SKM-1 (cell line): Measurements from ENCODE around the gene ASB10.

Experiments used
- DNase-seq: peaks from one replicate; lab custom pipeline; 2025; ENCODE audit not compliant: unreplicated experiment; lab: John Stamatoyannopoulos, UW

ASB10 gene

DNA sequence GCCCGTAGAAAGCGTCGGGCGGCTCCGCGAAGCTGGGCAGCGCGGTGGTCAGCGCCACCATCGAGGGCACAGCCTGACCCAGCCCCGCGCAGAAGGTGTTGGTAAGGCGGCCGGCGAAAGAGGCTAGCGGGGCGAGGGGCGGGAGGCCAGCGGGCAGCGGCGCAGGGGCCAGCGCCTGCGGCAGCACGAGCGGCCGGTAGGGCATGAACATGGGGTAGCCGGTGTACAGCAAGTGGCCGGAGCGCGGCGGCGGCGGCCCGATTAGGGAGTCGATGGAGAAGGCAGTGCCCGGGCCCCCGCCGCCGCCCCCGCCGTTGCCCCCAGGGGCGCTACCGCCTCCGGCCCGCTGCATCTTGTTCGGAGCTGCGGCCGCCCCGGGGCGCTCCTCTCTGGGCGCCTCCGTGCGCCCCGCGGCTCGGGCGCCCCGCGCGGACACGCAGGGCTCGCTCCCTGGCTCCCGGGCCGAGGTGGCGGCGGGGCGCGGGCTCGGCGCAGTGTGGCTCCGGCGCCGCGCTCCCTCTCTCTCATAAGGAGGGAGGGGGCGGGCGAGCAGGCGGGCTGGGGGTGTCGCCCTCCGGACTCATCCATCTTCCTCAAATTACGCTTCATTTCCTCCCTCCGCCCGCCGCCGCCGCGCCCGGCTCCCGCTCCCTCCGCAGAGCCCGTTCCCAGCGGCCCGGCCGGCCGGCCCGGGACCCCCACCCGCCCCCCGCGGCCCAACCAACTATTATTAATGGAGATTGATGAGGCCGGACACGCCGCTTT lies 19.7 kb downstream of the ASB10 start, which contains the start of gene GBX1:
TSS of gene GBX1 (minus strand) at position 498 of the 765 bp plus-strand sequence. CDS start at position 352, 146 bp downstream.
- DNase-seq, result no peak

DNA sequence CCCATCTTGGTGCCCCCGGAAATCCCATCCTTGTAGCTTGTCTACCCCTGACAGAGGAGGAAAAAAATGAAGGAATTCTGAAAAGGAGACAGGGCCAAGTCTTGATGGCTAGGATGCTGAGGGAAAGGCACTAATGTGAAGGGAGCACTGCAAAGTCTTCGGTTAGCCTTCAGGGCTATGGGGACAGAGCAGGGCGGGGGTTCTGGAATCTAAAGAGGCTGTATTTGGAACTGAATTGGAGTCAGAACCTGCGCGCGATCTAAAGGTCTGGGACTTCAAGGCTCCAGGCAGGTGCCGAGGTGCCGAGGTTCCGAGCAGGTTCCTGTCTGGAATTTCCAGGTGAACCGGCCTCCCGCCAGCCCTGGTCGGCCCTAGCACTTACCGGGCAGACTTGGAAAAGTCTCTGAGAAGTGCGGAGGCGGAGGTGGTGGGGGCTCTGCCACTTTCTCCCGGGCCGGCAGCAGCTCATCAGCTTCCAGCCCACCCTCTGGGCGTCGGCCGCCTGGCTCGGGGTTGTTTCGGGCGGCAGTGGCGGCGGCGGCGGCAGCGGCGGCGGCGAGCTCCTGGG lies 20.3 kb downstream of the ASB10 start:
- DNase-seq, result no peak

DNA sequence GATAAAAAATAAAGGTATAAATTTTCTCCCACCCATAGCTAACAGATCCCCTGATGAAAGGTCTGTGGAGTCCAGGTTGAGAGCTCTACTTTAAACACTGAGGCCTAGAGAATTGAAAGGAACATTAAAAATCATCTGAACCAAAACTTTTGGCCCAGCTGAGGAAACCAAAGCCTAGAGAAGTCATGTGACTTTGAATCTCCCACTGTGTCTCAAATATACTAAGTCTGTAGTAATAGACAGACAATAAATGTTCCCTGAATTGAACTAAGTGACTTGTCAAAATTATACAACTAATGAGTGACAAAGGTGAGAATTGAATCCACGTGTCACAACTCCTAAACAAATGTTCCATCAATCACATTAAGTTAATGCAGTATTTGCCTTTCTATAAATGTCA lies 25.3 kb downstream of the ASB10 start:
- no peak for DNase-seq

DNA sequence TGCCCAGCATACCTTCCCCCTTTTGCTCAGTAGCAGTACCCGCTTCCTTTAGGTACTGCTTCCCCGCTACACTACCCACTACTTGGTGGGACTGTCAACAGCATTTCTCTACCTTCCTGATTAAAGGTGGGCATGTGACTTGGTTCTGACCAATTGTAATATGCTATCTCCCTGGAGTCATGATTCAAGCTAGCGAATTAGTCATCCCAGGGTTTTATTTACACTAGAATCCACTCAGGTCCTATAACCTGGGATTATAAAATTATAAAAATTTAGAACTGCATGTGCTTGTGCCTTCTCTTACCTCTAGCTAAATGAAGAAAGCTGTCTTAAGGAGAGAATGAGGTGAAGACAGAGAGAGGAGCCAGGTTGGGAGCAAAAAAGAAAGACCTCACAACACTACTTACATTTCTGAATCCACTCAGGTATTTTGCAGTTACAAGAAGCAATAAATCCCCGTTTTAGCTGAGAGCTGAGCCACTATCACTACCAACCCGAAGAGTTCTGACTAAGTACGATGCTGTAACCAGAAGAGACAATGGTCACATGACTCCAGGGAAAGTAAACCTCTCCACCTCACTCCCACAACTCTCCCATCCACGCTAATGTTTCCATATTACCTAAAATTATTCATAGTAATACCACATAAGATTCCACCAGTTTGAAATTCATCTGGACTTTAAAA lies 29.3 kb downstream of the ASB10 start:
- DNase-seq, result no peak

DNA sequence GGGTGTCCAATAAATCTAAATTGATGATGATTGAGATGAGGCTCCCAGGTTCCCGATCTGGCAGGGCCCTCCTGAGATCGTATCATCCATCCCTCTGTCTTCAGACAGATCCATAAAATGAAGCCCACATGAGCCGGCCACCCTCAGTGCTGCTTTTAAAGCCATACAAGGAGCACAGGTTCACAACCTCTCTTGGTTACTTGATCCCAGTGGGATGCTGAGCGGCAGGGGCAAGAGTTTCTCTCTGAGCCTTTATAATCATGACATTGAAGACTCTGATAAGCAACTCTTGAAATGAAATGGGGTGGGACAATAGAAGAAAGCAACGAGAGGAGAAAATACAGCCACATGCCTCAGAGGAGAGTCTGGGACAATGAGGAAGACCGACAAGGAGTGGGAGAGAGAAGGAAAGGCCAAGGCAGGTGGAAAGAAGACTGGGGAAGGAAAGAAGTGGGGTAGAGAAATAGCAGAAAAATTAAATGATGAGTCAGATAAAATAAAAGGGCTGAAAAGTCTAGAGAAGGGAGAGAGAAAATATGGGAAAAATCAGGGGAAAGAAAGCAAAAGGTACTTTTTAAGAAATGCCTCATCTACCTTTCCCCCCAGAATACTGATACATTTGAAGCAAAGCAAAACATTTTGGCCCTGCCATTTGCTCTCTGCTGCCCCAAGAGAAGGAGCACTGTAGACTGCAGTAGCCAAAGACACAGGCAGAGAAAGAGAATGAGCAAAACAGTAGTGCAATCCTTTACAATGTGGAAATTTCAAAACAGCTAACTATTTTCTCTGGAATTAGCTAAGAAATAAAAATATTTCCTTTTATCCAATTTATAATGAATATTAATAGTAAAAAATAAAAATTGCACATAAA lies 34.2 kb downstream of the ASB10 start:
- no peak for DNase-seq

DNA sequence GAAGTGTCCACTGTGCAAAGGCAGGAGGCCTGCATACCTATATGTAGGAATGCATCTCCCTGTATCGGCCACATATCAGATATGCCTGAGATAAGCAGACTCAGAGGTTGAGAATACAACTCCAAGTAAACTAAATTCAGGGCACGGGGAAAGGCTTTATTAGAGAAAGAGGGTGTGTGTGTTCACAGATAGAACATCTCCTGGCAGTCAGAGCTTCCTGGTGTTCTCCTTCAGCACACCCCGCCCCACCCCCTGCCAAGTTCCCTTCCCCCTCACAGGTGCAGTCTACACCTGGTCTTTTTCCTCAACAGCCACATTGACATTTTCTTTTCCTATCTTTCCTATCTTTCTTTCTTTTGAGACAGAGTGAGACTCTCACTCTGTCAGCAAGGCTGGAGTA lies 36.7 kb downstream of the ASB10 start:
- DNase-seq, result no peak

DNA sequence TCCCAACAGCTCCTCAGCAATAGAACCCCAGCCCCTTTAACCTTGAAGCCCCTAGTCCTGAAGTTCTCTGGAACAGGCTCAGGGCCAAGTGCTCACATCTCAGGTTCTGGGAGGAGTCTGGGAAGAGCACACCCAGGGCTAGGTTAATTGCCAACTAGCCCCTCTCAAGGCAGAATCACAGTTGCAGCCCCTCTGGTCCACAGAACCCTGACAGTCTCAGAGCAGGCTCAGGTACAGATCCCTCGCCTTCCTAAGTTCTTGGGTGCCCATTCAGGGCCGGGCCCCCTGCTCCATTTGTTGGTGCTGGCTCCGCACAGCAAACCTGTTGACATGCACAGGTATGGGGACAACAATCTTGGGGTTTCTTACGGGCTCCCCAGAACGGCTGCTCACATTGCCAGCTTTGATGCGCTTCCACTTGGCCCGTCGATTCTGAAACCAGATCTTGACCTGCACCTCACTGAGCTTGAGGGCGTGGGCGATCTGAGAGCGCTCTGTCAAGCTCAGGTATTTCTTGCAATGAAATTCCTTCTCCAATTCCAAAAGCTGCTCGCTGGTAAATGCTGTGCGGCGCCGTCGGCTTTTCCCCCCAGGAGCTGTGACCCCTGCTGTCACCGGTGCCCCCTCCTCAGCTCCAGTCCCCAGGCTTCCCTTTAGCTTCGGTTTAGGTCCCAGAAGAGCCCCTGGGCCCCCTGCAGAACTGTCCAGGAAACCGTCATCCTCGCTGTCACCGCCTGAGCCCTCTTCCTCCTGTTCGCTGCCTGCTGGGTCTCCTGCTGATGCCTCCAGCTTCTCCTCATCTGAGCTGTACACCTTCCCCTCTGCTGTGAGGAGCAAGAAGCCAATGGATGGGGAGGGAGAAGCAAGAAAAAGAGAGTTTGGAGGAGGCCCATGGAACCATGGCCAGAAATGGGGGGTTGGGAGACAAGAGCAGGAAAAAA lies 38.5 kb downstream of the ASB10 start:
- no peak for DNase-seq

DNA sequence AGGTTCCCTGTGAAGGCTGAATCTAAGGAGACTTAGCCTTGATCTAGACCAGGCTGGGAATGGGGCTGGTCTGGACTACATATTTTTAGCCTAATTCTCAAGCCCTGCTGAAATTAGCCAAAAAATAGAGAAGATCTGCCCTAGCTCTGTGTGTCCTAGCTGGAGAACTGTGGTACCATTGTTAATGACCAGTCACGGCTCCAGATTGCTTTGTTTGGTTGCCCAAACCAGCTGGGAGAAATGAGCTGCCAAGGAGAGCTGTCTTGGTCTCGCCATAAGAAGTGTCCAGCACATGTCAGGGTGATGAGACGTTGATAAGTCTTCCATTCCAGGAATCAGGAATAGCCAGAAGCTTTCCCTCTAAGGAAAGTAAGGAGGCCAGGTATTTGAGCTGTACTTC lies 40.3 kb downstream of the ASB10 start:
- no peak for DNase-seq

DNA sequence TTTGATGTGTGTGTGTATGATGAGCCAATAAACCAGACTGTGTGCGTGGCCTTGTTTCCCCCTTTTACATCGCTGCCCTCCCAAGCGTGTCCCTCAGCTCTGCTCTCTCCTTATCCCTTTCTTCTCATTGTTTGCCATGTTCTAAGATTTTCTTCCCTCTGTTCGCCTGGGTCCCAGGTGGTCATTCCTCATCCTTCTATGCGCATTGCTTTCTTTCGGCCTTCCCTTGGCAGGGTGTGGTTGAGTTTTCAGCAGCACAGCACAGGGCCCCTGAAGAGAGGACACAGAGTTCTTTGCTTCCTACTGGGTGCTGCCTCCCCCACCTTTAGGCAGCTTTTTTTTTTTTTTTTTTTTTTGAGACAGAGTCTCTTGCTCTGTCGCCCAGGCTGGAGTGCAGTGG lies 42.7 kb downstream of the ASB10 start:
- DNase-seq, result no peak

DNA sequence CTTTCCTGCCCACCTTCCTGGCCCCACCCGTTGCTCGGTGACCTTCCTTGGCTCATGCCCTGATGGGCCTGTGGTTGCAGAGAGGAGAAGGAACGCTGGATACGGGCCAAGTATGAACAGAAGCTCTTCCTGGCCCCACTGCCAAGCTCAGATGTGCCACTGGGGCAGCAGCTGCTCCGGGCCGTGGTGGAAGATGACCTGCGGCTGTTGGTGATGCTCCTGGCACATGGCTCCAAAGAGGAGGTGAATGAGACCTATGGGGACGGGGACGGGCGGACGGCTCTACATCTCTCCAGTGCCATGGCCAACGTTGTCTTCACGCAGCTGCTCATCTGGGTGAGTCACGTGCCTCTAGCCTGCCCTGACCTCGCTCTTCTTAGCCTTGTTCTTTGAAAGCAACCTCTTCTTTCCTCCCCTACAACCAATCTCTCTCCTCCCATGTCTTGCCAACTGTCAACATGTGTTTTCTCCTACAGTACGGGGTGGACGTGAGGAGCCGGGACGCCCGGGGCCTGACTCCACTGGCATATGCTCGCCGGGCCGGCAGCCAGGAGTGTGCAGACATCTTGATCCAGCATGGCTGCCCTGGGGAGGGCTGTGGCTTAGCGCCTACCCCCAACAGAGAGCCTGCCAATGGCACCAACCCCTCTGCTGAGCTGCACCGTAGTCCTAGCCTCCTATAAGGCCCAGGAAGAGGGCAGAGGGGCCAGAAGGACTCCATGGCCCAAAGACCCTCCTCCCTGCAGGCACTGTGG lies 43.6 kb downstream of the ASB10 start:
- DNase-seq, result no peak

DNA sequence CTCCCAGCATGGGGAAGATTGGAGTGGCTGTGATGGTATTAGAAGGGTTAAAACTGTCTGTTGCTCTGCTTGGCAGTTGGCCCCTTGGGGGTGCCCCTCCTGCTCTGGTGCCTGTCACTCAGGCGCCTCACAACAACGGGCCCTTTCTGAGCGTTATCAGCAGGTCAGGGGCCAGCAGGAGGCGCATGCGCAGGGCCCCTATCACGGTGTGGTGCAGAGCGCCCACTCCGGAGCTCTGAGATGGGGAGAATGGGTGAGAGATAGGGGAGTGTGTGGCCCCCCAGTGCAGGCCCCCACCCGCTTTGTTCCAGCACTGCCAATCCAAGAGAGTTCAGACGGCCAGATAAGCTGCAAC lies 44.4 kb downstream of the ASB10 start:
- DNase-seq, result no peak

DNA sequence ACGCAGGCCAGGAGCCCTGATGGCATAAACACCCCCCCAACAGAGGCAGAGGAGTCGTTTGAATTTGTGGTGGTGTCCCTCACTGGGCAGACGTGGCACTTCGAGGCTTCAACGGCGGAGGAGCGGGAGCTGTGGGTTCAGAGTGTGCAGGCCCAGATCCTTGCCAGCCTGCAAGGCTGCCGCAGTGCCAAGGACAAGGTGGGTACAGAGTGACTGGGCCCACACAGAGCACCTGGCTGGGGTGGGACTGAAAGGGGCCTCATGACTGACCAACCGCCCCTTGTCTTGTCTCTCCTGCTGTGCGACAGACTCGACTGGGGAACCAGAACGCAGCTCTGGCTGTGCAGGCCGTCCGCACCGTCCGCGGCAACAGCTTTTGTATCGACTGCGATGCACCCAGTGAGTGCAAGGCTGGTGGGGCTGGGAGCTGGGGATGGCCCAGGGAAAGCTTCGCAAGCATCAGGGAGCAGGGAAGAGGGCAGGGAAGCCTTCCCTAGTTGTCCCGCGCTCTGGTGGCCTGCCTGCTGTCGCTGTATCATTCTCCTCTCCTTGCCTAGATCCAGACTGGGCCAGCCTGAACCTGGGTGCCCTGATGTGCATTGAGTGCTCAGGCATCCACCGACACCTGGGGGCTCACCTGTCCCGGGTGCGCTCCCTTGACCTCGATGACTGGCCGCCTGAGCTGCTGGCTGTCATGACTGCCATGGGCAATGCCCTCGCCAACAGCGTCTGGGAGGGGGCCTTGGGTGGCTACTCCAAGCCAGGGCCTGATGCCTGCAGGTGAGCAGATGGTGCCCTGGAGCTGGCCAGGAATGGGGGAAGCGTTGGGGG lies 45.0 kb downstream of the ASB10 start:
- DNase-seq, result no peak

DNA sequence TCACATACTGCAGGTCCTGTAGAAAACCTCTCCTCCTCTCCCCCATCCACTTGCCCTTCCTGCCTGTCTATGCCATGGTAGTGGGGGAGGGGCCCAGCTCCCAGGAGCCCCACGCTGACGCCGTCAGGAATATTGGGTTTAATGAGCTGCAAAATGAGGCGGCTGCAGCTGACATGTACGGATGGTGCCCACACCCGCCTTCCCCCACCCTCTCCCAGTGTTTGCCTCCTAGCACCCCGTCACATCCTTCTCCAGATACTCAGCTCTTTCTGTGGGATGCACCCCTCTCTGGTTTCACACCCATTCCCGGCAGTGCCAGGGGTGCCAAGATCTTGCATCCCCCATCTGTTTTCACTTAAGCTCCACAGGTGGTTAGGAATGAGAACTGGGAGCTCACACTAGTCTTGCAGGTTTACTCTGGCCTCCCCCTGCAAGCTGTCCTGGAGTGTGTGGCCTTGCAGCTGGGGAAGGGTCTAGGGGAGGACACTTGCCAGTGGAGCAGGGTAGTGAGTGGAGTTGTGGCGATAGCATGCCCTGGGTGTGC lies 45.7 kb downstream of the ASB10 start:
- DNase-seq, result no peak

DNA sequence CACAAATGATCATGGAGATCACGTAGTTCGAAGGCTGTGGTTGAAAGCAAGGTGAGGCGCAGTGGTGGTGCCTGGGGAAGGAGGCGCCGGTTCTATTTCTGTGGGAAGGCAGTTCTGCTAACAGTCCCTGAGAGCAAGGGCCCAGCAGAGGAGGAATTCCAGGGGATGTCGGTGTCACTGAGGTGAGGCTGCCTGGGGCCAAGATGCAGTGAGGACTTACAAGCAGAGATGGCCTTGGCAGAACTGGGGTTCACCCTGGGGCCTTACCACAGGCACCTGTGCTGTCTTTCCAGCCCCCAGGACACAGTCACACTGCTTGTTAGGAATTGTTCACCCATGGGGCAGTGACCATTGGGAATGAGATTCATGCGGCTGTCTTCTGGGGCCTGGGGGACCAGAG lies 46.2 kb downstream of the ASB10 start:
- DNase-seq, result no peak

DNA sequence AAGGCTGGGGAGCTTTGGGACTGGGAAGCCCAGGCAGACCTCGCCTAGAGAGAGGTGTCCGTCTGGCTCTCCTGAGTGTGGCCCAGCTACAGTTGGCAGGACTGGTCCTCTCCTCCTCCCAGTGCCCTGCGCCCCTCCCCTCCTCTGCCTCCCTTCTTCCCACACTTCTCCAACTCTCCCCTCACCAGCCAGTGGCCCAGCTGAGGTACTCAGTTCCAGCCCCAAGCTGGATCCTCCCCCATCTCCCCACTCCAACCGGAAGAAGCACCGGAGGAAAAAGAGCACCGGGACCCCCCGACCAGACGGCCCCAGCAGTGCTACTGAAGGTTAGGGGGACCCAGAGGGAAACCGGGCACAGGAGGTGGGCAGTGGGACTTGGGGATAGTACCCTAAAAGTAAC lies 47.3 kb downstream of the ASB10 start:
- DNase-seq, result no peak

DNA sequence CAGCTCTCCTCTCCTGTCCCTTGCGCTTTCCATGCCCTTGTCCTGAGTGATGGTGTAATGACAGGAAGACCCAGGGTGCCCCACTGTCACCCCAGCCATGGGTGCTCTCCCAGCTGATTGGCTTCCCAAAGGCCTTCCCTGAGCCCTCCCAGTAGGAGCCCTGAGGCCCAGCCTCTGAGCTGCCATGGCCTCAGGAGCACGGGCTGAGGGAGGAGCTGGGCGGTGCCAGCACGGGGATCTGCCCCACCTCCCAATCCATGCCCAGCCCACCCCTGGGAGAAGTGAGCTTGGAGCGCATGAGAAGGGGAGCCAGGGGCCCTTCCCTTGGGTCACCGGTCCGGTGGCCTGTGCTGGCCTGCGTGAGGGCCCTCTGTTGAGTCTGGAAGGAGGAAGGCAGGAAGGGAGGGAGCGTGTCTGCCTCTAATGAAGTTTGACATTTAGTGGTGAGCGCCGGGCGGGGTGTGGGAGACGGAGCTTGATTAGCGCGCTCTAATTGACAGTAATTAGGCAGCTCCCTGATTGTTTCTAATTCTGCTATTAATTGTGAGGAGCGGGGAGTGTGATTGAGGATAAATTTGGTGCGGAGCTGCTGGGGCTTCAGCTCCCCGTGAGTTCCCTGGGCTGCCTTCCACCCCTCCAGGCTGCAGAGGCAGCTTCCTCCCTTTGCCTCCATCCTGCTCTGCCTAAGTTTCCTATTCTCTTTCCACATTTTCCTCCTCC lies 47.8 kb downstream of the ASB10 start:
- DNase-seq, result no peak

DNA sequence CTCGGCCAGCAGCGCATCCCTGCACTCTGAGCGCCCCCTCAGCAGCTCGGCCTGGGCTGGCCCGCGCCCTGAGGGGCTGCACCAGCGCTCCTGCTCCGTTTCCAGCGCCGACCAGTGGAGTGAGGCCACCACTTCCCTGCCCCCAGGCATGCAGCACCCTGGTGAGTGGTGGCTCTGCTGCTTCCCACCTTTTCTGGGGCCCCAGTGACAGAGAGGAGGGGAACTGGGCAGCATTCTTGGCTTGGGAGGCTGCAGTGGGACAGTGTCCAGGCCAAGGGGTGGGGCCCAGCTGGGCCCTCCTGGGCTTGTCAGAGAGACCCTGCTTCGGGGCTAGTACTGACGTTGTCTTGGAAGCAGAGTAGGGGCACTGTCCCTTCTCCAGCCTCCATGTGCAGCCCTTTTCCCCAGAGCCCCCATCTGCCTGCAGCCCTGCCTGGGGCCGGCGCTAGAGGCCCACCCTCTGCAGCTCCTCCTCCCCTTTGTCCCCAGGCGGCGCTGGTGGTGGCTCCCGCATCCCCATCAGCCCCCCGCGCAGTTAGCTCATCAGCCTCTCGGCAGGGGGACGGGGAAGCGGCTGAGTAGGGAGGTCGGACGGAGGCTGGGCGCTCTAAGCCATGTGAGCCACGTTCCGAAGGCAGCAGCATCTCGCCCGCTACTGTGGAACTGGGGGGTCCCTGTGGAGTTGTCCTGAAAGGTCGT lies 48.7 kb downstream of the ASB10 start:
- DNase-seq, result no peak
